ENCODE data around the gene APAF1.
A peak's percentile ranks its signal among the peaks of the same experiment; 100 is the strongest.

Gene APAF1

GRCh38 chr12:98669751-98670150 is 24.7 kb downstream of the APAF1 start:
- DNase-seq (ENCODE audit: low read depth in 4 of 4, low spot score in 1 of 4), result no peak

- DNase-seq (ENCODE audit: low read depth in 4 of 4, low spot score in 1 of 4), result no peak
Observed at GRCh38 chr12:98671459-98671858, 26.4 kb downstream of the APAF1 start.

GRCh38 chr12:98674841-98675240 is 29.8 kb downstream of the APAF1 start:
- DNase-seq (ENCODE audit: low read depth in 4 of 4, low spot score in 1 of 4), result no peak

- DNase-seq (ENCODE audit: low read depth in 4 of 4, low spot score in 1 of 4), result no peak
Observed at GRCh38 chr12:98678236-98678945, 33.3 kb downstream of the APAF1 start.

GRCh38 chr12:98678946-98679610 is 34.0 kb downstream of the APAF1 start:
- no peak for DNase-seq (ENCODE audit: low read depth in 4 of 4, low spot score in 1 of 4)

GRCh38 chr12:98679611-98680005 is 34.5 kb downstream of the APAF1 start:
- DNase-seq (ENCODE audit: low read depth in 4 of 4, low spot score in 1 of 4), result no peak

- DNase-seq (ENCODE audit: low read depth in 4 of 4, low spot score in 1 of 4), result no peak
Observed at GRCh38 chr12:98684199-98684598, 39.1 kb downstream of the APAF1 start.

- no peak for DNase-seq (ENCODE audit: low read depth in 4 of 4, low spot score in 1 of 4)
Observed at GRCh38 chr12:98686603-98687002, 41.5 kb downstream of the APAF1 start.

GRCh38 chr12:98691351-98691750 is 46.3 kb downstream of the APAF1 start:
- no peak for DNase-seq (ENCODE audit: low read depth in 4 of 4, low spot score in 1 of 4)

- no peak for DNase-seq (ENCODE audit: low read depth in 4 of 4, low spot score in 1 of 4)
Observed at GRCh38 chr12:98696036-98696646, 51.1 kb downstream of the APAF1 start.

GRCh38 chr12:98697209-98697608 is 52.1 kb downstream of the APAF1 start:
- no peak for DNase-seq (ENCODE audit: low read depth in 4 of 4, low spot score in 1 of 4)

- DNase-seq (ENCODE audit: low read depth in 4 of 4, low spot score in 1 of 4), result peak in 3 of 4 experiments; percentile 1 to 25 (median 12)
Observed at GRCh38 chr12:98698603-98699463, 53.7 kb downstream of the APAF1 start.

GRCh38 chr12:98699586-98699985 is 54.5 kb downstream of the APAF1 start:
- DNase-seq (ENCODE audit: low read depth in 4 of 4, low spot score in 1 of 4), result no peak

GRCh38 chr12:98701166-98701565 is 56.1 kb downstream of the APAF1 start:
- no peak for DNase-seq (ENCODE audit: low read depth in 4 of 4, low spot score in 1 of 4)

GRCh38 chr12:98709022-98709421 is 63.9 kb downstream of the APAF1 start:
- no peak for DNase-seq (ENCODE audit: low read depth in 4 of 4, low spot score in 1 of 4)

- no peak for DNase-seq (ENCODE audit: low read depth in 4 of 4, low spot score in 1 of 4)
Observed at GRCh38 chr12:98714426-98714825, 69.3 kb downstream of the APAF1 start.

GRCh38 chr12:98719515-98720504 is 74.7 kb downstream of the APAF1 start:
- DNase-seq (ENCODE audit: low read depth in 4 of 4, low spot score in 1 of 4), result no peak

- no peak for DNase-seq (ENCODE audit: low read depth in 4 of 4, low spot score in 1 of 4)
Observed at GRCh38 chr12:98721204-98721702, 76.2 kb downstream of the APAF1 start.

GRCh38 chr12:98724384-98725155 is 79.5 kb downstream of the APAF1 start:
- DNase-seq (ENCODE audit: low read depth in 4 of 4, low spot score in 1 of 4), result no peak

Data from stimulated activated CD4-positive, alpha-beta T cell treated with anti-CD3 and anti-CD28 coated beads, Interleukin-1b, Interleukin-23, amount 100 ng/mL, for 24 hours (primary cell).